Fibroblast of lung (primary cell): ENCODE measurements around the gene AGPAT4. TPM values are rescaled to one million over a fixed set of nuclear protein-coding genes. Genes with fewer than 3 reads are reported as not detected.

Source experiments
- DNase-seq, 2 donors: peaks; one replicate each; pipeline versions ENCODE4 v3.0.0 to v3.0.0-alpha.2; 2010; ENCODE audit warnings: low read depth in 2 of 2
- H2AFZ ChIP-seq: 2 replicates; pipeline ENCODE4 v1.5.1; 2012; ENCODE audit warnings: low read length, control low read depth, inconsistent platforms
- H3K27ac ChIP-seq: 2 replicates; pipeline ENCODE4 v1.5.1; 2011; ENCODE audit warnings: low read length, control low read depth; ENCODE audit not compliant: insufficient read depth
- H3K27me3 ChIP-seq: 2 replicates; pipeline ENCODE4 v1.5.1; 2011; ENCODE audit warnings: mild to moderate bottlenecking, low read length; ENCODE audit not compliant: control insufficient read depth, insufficient read depth
- H3K36me3 ChIP-seq: 2 replicates; pipeline ENCODE4 v1.5.1; 2011; ENCODE audit warnings: low read length; ENCODE audit not compliant: control insufficient read depth, insufficient read depth
- H3K4me1 ChIP-seq: 2 replicates; pipeline ENCODE4 v1.5.1; 2011; ENCODE audit warnings: low read length; ENCODE audit not compliant: control insufficient read depth, insufficient read depth; ENCODE audit errors: extremely low read depth
- H3K4me2 ChIP-seq: 2 replicates; pipeline ENCODE4 v1.5.1; 2011; ENCODE audit warnings: low read length, control low read depth; ENCODE audit not compliant: insufficient read depth; ENCODE audit errors: extremely low read depth
- H3K4me3 ChIP-seq, 4 experiments: fragments of 200-600 bp in 1 of 4; sonication (generic) in 1 of 4; replicated peaks in 1 of 4; 2 replicates each; pipeline ENCODE4 v1.5.1; 2011 to 2016; ENCODE audit warnings: low read length in 4 of 4, low read depth in 3 of 4, mild to moderate bottlenecking in 3 of 4, control low read depth in 2 of 4, inconsistent platforms in 1 of 4, mixed read lengths in 1 of 4; ENCODE audit not compliant: insufficient read depth in 1 of 4; ENCODE audit errors: control extremely low read depth in 1 of 4
- H3K79me2 ChIP-seq: 2 replicates; pipeline ENCODE4 v1.5.1; 2012; ENCODE audit warnings: mild to moderate bottlenecking, low read length, inconsistent platforms; ENCODE audit not compliant: control insufficient read depth, insufficient read depth
- H3K9ac ChIP-seq: 2 replicates; pipeline ENCODE4 v1.5.1; 2011; ENCODE audit warnings: mild to moderate bottlenecking, low read length, control low read depth; ENCODE audit not compliant: insufficient read depth
- H3K9me3 ChIP-seq: 2 replicates; pipeline ENCODE4 v1.5.1; 2012; ENCODE audit warnings: low read depth, low read length; ENCODE audit not compliant: control insufficient read depth, insufficient read depth
- H4K20me1 ChIP-seq: 2 replicates; pipeline ENCODE4 v1.5.1; 2011; ENCODE audit warnings: low read length; ENCODE audit not compliant: control insufficient read depth, insufficient read depth; ENCODE audit errors: extremely low read depth
- CTCF ChIP-seq, 2 donors: IDR thresholded peaks in 1 of 2; conservative IDR thresholded peaks in 1 of 2; 1 replicate in 1 of 2; 2 replicates in 1 of 2; pipeline ENCODE4 v1.5.1; 2011 to 2012; ENCODE audit warnings: low read length in 2 of 2, control low read depth in 1 of 2, inconsistent platforms in 1 of 2, low read depth in 1 of 2, mild to moderate bottlenecking in 1 of 2
- EZH2 ChIP-seq: IDR thresholded peaks from 2 replicates; pipeline ENCODE4 v1.5.1; 2012; ENCODE audit warnings: low read length, control low read depth, mild to moderate bottlenecking; ENCODE audit errors: missing control alignments
- polyA plus RNA-seq, 2 donors: library from polyadenylated mRNA; depleted of rRNA in 1 of 2; stranded (reverse) in 1 of 2; unstranded in 1 of 2; fragments of >200 nt; gene quantifications; 2 replicates each; pipeline ENCODE4 v1.2.1, GENCODE V29; 2011 to 2012; ENCODE audit warnings: missing spikeins in 1 of 2
- total RNA-seq: library from RNA; depleted of rRNA; stranded (reverse); fragments of >200 nt; gene quantifications from 2 replicates; pipeline ENCODE4 v1.2.1, GENCODE V29; 2014

Gene AGPAT4
- total and polyA plus RNA-seq, 2 donors (not counting 1 experiment from before 2014, with no cell fraction given), result 4.7 to 8.4 TPM

DNA sequence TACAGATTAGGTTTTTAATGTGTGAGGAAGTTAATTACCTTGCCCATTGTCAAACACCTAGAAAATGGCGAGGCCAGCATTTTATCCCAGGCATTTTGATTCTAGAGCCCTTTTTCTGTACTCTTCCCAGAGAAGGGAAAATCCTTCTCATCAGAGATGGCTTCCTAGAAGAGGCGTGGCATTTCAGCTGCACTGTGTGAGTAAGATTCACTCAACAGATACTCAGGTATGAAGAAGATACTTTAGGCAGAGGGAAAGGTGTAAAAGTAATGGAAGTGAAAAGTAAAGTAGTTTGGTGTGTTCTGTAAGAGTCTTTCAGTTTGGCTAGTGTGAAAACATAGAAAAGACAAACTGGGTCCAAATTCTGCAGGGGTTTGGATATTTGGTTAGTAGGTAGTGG, 168.5 kb downstream of the AGPAT4 start:
- no peak for DNase-seq
- Histone ChIP-seq H3K36me3 (peaks cover 12% of the 10 kb centered on the region), H3K4me1 (peaks cover 4% of the 10 kb centered on the region), H4K20me1 (no peaks in the 10 kb centered on the region), H3K27ac (no peak overlapping the region), H2AFZ (no peak overlapping the region), H3K9me3 (no peaks in the 10 kb centered on the region), H3K4me2 (no peak overlapping the region), H3K27me3 (no peaks in the 10 kb centered on the region), H3K9ac (no peak overlapping the region), H3K4me3 (no peak overlapping the region), H3K79me2 (no peaks in the 10 kb centered on the region)
- TF ChIP-seq CTCF (conservative IDR thresholded peaks at IDR 0.05 in 1 of 2, IDR thresholded peaks at IDR 0.05 in 1 of 2; ENCODE audit: low read depth in 1 of 2, low read length in 2 of 2) (no peak), EZH2 (no peak)

DNA sequence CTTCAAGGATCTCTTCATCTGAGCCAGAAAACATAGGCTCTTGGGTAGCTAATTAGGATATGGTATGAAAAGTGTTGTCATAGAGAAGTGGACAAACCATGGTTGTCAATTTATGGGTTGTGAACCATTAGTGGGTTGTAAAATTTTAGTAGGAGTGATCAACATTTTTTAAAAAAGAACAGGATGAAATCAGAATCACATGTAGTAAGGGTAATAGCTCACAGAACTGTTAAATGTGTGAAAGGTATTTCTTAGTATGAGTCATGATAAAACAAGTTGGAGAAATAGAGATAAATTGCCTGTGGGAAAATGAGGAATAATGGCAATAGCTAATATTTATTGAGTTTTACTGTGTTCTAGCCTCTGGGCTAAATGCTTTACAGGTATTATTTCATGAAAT, 168.9 kb downstream of the AGPAT4 start:
- Histone ChIP-seq H3K27me3 (no peaks in the 10 kb centered on the region), H4K20me1 (no peaks in the 10 kb centered on the region), H3K4me2 (no peak overlapping the region), H2AFZ (no peak overlapping the region), H3K79me2 (no peaks in the 10 kb centered on the region), H3K4me1 (peaks cover 4% of the 10 kb centered on the region), H3K27ac (no peak overlapping the region), H3K9ac (no peak overlapping the region), H3K9me3 (no peaks in the 10 kb centered on the region), H3K36me3 (peaks cover 12% of the 10 kb centered on the region), H3K4me3 (no peak overlapping the region)
- TF ChIP-seq EZH2 (no peak), CTCF (conservative IDR thresholded peaks at IDR 0.05 in 1 of 2, IDR thresholded peaks at IDR 0.05 in 1 of 2; ENCODE audit: low read depth in 1 of 2, low read length in 2 of 2) (no peak)
- peak; percentile 39 to 63 for DNase-seq

- DNase-seq, result no peak
- H4K20me1 ChIP-seq, result no peaks in the 10 kb centered on the region
- H3K79me2 ChIP-seq, result no peaks in the 10 kb centered on the region
- H3K27me3 ChIP-seq, result no peaks in the 10 kb centered on the region
- no peak overlapping the region for H2AFZ ChIP-seq
- H3K9me3 ChIP-seq, result no peaks in the 10 kb centered on the region
- H3K27ac ChIP-seq, result no peak overlapping the region
- TF ChIP-seq EZH2 (no peak), CTCF (conservative IDR thresholded peaks at IDR 0.05 in 1 of 2, IDR thresholded peaks at IDR 0.05 in 1 of 2; ENCODE audit: low read depth in 1 of 2, low read length in 2 of 2) (no peak)
- no peak overlapping the region for H3K9ac ChIP-seq
- H3K4me2 ChIP-seq, result no peak overlapping the region
- H3K4me1 ChIP-seq, result peaks cover 4% of the 10 kb centered on the region
- H3K36me3 ChIP-seq, result peaks cover 7% of the 10 kb centered on the region
- H3K4me3 ChIP-seq, result no peak overlapping the region
Measured at GRCh38 chr6:161103475-161103874, 170.4 kb downstream of the AGPAT4 start.
